Retinal pigment epithelial cell (primary cell): ENCODE results near the gene NKX6-2.

Source experiments
- DNase-seq: peaks from one replicate; pipeline ENCODE4 v3.0.0-alpha.2; 2010; ENCODE audit warnings: low read depth
- H3K4me3 ChIP-seq: 2 replicates; pipeline ENCODE4 v1.5.1; 2011; ENCODE audit warnings: mild to moderate bottlenecking, low read length, control low read depth, moderate library complexity
- TF ChIP-seq, protein P1 (sequence below): conservative IDR thresholded peaks from 2 replicates; pipeline ENCODE4 v1.5.1; 2011; ENCODE audit warnings: low read depth, low read length, control low read depth, inconsistent platforms

NKX6-2 gene

GRCh38 chr10:132811891-132812481, 26.0 kb upstream of the NKX6-2 start:
- no peak overlapping the region for H3K4me3 ChIP-seq
- TF ChIP-seq, protein P1, sequence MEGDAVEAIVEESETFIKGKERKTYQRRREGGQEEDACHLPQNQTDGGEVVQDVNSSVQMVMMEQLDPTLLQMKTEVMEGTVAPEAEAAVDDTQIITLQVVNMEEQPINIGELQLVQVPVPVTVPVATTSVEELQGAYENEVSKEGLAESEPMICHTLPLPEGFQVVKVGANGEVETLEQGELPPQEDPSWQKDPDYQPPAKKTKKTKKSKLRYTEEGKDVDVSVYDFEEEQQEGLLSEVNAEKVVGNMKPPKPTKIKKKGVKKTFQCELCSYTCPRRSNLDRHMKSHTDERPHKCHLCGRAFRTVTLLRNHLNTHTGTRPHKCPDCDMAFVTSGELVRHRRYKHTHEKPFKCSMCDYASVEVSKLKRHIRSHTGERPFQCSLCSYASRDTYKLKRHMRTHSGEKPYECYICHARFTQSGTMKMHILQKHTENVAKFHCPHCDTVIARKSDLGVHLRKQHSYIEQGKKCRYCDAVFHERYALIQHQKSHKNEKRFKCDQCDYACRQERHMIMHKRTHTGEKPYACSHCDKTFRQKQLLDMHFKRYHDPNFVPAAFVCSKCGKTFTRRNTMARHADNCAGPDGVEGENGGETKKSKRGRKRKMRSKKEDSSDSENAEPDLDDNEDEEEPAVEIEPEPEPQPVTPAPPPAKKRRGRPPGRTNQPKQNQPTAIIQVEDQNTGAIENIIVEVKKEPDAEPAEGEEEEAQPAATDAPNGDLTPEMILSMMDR: no peak

DNA sequence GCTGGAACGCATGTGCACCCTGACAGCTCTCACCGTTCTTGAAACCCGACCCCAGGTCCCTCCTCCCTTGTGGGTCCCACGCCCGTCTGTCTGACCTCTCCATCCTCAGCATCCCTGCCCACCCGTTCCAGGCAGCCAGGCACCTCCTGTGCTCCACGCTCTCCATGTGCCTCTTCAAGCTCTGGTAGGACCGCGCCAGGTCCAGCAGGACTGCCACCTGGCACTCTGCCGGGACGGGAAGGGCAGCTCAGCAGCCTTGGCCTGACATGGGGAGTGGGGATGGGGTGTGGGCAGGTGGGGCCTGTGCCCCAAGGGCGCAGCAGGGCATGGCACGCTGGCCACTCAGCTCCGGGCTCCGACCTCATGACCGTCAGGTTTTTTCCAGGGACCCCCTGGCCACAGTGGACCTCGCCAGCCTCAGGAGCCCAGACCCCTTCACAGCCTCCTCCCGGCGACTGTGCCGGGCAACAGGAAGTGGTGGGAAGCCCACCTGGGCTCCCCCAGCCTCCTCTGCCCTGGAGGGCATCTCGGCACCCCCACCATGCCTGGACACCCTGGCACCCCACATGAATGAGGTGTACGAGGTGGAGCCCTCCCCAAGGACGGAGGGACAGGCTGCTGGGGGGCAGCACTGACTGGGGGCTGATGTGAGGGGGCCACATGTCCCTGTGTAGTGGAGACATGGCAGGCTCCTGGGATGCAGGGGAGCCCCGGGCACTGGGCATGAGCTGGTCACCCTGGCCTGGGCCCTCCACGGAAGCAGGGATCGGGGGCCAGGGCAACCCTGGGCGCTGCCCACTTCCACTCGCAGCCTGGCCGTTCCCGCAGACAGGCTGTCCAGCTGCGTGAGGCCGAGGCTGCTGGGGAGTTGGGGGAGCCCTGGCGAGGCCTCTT, 25.1 kb upstream of the NKX6-2 start:
- no peak for DNase-seq
- no peak overlapping the region for H3K4me3 ChIP-seq
- TF ChIP-seq, protein P1: no peak

More at GRCh38 chr10:132811891-132812481, 26.0 kb upstream of the NKX6-2 start:
- DNase-seq: no peak

DNA sequence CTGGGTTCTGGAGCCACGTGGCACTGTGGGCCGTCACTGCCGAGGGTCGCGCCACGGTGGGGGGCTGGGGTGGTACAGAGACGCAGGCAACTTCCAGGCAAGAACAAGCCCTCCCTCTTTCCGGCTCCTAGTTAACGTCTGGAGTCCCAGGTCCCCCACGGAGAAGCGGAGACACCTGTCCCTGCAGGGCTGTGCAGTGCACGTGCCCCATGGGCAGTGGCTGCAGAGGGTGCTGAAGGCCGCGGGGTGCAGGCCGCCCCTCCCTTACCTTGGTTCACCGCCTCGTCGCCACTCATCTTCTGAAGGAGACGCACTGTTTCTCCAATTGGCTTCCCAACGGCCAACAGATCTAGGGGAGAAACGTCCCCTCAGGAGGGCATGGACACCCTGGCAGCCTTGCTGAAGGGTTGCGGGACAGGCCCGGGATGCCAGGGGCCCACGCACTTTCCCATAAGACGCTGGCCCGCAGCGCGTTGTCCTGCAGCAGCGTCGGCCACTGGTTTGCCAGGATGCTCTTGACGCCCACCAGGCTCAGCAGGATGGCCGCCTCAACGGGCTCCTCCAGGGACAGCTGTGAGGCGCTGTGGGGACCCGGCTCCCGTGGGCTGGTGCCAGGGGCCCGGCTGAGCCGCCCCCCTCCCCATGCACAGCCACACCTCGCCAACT, 24.3 kb upstream of the NKX6-2 start:
- TF ChIP-seq, protein P1: no peak
- no peak overlapping the region for H3K4me3 ChIP-seq
- no peak for DNase-seq

GRCh38 chr10:132809232-132810140, 23.5 kb upstream of the NKX6-2 start:
- TF ChIP-seq, protein P1: no peak
- no peak for DNase-seq
- no peak overlapping the region for H3K4me3 ChIP-seq

GRCh38 chr10:132808383-132809231, 22.7 kb upstream of the NKX6-2 start:
- TF ChIP-seq, protein P1: no peak
- no peak for DNase-seq
- no peak overlapping the region for H3K4me3 ChIP-seq

- no peak for DNase-seq
- H3K4me3 ChIP-seq: no peak overlapping the region
- TF ChIP-seq, protein P1: no peak
These were observed 21.7 kb upstream of the NKX6-2 start for GRCh38 chr10:132807621-132808049.
